Measurements from ENCODE around the gene TRIP6.
A peak's percentile ranks its signal among the peaks of the same experiment; 100 is the strongest.
"Not testable (repeated sequence)": the region's sequence is repeated elsewhere in the genome, so short reads cannot be mapped to it uniquely, and the experiment has no call there.

Gene TRIP6

GRCh38 chr7:100891568-100892247 lies 24.5 kb downstream of the TRIP6 start:
- peak; percentile 72 for DNase-seq

- no peak for DNase-seq
These were observed 25.5 kb downstream of the TRIP6 start for GRCh38 chr7:100892364-100893317.

GRCh38 chr7:100893318-100893895 lies 26.2 kb downstream of the TRIP6 start:
- no peak for DNase-seq

- peak; percentile 40 for DNase-seq
These were observed 26.9 kb downstream of the TRIP6 start for GRCh38 chr7:100893910-100894721.

- peak; percentile 93 for DNase-seq
These were observed 27.9 kb downstream of the TRIP6 start for GRCh38 chr7:100894860-100895700.

GRCh38 chr7:100895701-100895955 lies 28.4 kb downstream of the TRIP6 start, which contains the start of gene ACHE:
Gene ACHE (minus strand): TSS chr7:100895888. CDS start chr7:100894232, 1,656 bp downstream.
- DNase-seq = no peak

GRCh38 chr7:100895956-100896731 lies 29.0 kb downstream of the TRIP6 start:
- DNase-seq = peak; percentile 81

GRCh38 chr7:100896732-100897608 lies 29.8 kb downstream of the TRIP6 start:
- peak; percentile 72 for DNase-seq

- DNase-seq = no peak
These were observed 30.7 kb downstream of the TRIP6 start for GRCh38 chr7:100897772-100898454.

- DNase-seq = no peak
These were observed 32.2 kb downstream of the TRIP6 start for GRCh38 chr7:100899432-100899831.

GRCh38 chr7:100900978-100901377 lies 33.8 kb downstream of the TRIP6 start:
- DNase-seq = no peak

- DNase-seq = no peak
These were observed 34.7 kb downstream of the TRIP6 start for GRCh38 chr7:100901921-100902332.

- no peak for DNase-seq
These were observed 35.5 kb downstream of the TRIP6 start for GRCh38 chr7:100902638-100903037.

- no peak for DNase-seq
These were observed 41.3 kb downstream of the TRIP6 start for GRCh38 chr7:100908512-100908911.

GRCh38 chr7:100910443-100910842 lies 43.3 kb downstream of the TRIP6 start:
- not testable (repeated sequence) for DNase-seq

GRCh38 chr7:100911484-100911883 lies 44.3 kb downstream of the TRIP6 start:
- DNase-seq = no peak

- no peak for DNase-seq
These were observed 47.2 kb downstream of the TRIP6 start for GRCh38 chr7:100914208-100914878.

GRCh38 chr7:100914879-100915447 lies 47.8 kb downstream of the TRIP6 start:
- no peak for DNase-seq
